Tibial nerve (tissue), 3 donors: ENCODE data around the gene TAGLN3.

Experiments used
- POLR2A ChIP-seq, 2 donors: fragments of 450-650 bp; IDR thresholded peaks; one replicate each; pipeline ENCODE4 v1.6.1; 2017; ENCODE audit warnings: antibody characterized with exemption in 2 of 2, mild to moderate bottlenecking in 2 of 2, moderate library complexity in 2 of 2
- TF ChIP-seq, protein P1 (sequence below), 5 experiments: fragments of 200-600 bp in 3 of 5; fragments of 450-650 bp in 2 of 5; sonication (generic) in 3 of 5; IDR thresholded peaks; one replicate each; pipeline ENCODE4 v1.5.1; 2016 to 2019; ENCODE audit warnings: antibody characterized with exemption in 5 of 5, mild to moderate bottlenecking in 3 of 5, moderate library complexity in 2 of 5

- TF ChIP-seq POLR2A (IDR thresholded peaks at IDR 0.05), result no peak
- TF ChIP-seq, protein P1, sequence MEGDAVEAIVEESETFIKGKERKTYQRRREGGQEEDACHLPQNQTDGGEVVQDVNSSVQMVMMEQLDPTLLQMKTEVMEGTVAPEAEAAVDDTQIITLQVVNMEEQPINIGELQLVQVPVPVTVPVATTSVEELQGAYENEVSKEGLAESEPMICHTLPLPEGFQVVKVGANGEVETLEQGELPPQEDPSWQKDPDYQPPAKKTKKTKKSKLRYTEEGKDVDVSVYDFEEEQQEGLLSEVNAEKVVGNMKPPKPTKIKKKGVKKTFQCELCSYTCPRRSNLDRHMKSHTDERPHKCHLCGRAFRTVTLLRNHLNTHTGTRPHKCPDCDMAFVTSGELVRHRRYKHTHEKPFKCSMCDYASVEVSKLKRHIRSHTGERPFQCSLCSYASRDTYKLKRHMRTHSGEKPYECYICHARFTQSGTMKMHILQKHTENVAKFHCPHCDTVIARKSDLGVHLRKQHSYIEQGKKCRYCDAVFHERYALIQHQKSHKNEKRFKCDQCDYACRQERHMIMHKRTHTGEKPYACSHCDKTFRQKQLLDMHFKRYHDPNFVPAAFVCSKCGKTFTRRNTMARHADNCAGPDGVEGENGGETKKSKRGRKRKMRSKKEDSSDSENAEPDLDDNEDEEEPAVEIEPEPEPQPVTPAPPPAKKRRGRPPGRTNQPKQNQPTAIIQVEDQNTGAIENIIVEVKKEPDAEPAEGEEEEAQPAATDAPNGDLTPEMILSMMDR (IDR thresholded peaks at IDR 0.05), result no peak
Measured at GRCh38 chr3:111952866-111953450, 45.8 kb upstream of the TAGLN3 start.
